Measurements from ENCODE around the gene PDLIM7.

DNA sequence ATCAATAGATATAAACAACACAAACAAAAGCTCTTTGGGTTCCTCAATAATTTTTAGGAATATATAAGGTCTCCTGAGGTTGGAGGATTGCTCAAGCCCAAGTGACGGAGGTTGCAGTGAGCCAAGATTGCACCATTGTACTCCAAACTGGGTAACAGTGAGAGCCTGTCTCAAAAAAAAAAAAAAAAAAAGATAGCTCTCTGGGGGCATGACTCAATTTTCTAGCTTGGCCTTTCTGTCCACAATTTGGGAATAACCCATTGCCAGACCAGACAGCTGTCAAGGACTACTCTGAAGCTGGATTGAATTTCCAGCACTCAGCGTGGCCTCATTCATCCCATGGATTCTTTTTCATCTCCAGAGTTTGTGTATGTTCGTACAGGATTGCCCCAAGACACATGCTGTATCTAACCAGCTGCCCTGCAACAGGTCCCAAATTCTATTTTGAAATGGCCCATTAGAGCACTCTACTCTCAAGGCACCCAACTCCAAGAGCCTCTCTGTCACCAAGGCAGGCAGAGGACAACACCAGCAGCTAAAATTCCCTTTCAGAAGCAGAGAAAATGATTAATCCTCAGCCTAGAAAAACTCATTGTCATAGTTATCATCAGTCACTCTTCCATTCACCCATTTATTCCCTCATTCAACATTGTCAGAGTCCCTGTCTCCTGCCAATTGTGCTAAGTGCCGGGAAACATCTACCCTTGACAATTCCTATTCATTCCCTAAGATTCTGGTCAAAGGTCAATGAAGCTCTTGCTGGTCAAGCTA lies 48.3 kb upstream of the PDLIM7 start:
- TF ChIP-seq, protein P1, sequence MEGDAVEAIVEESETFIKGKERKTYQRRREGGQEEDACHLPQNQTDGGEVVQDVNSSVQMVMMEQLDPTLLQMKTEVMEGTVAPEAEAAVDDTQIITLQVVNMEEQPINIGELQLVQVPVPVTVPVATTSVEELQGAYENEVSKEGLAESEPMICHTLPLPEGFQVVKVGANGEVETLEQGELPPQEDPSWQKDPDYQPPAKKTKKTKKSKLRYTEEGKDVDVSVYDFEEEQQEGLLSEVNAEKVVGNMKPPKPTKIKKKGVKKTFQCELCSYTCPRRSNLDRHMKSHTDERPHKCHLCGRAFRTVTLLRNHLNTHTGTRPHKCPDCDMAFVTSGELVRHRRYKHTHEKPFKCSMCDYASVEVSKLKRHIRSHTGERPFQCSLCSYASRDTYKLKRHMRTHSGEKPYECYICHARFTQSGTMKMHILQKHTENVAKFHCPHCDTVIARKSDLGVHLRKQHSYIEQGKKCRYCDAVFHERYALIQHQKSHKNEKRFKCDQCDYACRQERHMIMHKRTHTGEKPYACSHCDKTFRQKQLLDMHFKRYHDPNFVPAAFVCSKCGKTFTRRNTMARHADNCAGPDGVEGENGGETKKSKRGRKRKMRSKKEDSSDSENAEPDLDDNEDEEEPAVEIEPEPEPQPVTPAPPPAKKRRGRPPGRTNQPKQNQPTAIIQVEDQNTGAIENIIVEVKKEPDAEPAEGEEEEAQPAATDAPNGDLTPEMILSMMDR (IDR thresholded peaks at IDR 0.05): no peak
- no peak for TF ChIP-seq ZFX (IDR thresholded peaks at IDR 0.05; ENCODE audit: borderline replicate concordance)
